Measurements from ENCODE around the gene ZNF274.
"Not testable (repeated sequence)": the region's sequence is repeated elsewhere in the genome, so short reads cannot be mapped to it uniquely, and the experiment has no call there.

ZNF274 gene
- total RNA-seq: 49.5 to 87.5 reads per million in 2 experiments

- peak; percentile 88 for DNase-seq (ENCODE audit: low read depth)
Observed at GRCh38 chr19:58182989-58183816, at the start of gene ZNF274. Gene ZNF274, plus strand, starts transcription at chr19:58183061. Its CDS starts 905 bp downstream, at chr19:58183966.

GRCh38 chr19:58134244-58134643, 48.6 kb upstream of the ZNF274 start:
- DNase-seq (ENCODE audit: low read depth): no peak

GRCh38 chr19:58145849-58146248, 37.0 kb upstream of the ZNF274 start:
- no peak for DNase-seq (ENCODE audit: low read depth)

- not testable (repeated sequence) for DNase-seq (ENCODE audit: low read depth)
Observed at GRCh38 chr19:58147475-58147874, 35.4 kb upstream of the ZNF274 start.

- DNase-seq (ENCODE audit: low read depth): peak; percentile 82
Observed at GRCh38 chr19:58150328-58150921, 32.4 kb upstream of the ZNF274 start, which contains the start of gene ZNF329. Gene ZNF329, minus strand, starts transcription at chr19:58150789. Its CDS starts 21,286 bp downstream, at chr19:58129503.

GRCh38 chr19:58153386-58153785, 29.5 kb upstream of the ZNF274 start:
- DNase-seq (ENCODE audit: low read depth): no peak

GRCh38 chr19:58154287-58154678, 28.6 kb upstream of the ZNF274 start:
- no peak for DNase-seq (ENCODE audit: low read depth)

- peak; percentile 96 for DNase-seq (ENCODE audit: low read depth)
Observed at GRCh38 chr19:58154679-58155648, 27.9 kb upstream of the ZNF274 start.

GRCh38 chr19:58157045-58157728, 25.7 kb upstream of the ZNF274 start:
- DNase-seq (ENCODE audit: low read depth): no peak

- no peak for DNase-seq (ENCODE audit: low read depth)
Observed at GRCh38 chr19:58166268-58166667, 16.6 kb upstream of the ZNF274 start.

- DNase-seq (ENCODE audit: low read depth): no peak
Observed at GRCh38 chr19:58166708-58167280, 16.1 kb upstream of the ZNF274 start.

- DNase-seq (ENCODE audit: low read depth): no peak
Observed at GRCh38 chr19:58170860-58171259, 12.0 kb upstream of the ZNF274 start.

- peak; percentile 38 for DNase-seq (ENCODE audit: low read depth)
Observed at GRCh38 chr19:58181902-58182576, 822 bp upstream of the ZNF274 start.

GRCh38 chr19:58182577-58182988, 278 bp upstream of the ZNF274 start:
- peak; percentile 81 for DNase-seq (ENCODE audit: low read depth)

GRCh38 chr19:58183817-58184215, 955 bp downstream of the ZNF274 start:
- no peak for DNase-seq (ENCODE audit: low read depth)

GRCh38 chr19:58196901-58197616, 14.2 kb downstream of the ZNF274 start:
- no peak for DNase-seq (ENCODE audit: low read depth)

- no peak for DNase-seq (ENCODE audit: low read depth)
Observed at GRCh38 chr19:58203814-58204475, 21.1 kb downstream of the ZNF274 start.

- no peak for DNase-seq (ENCODE audit: low read depth)
Observed at GRCh38 chr19:58204566-58204965, 21.7 kb downstream of the ZNF274 start.

GRCh38 chr19:58209577-58209976, 26.7 kb downstream of the ZNF274 start:
- no peak for DNase-seq (ENCODE audit: low read depth)
